Measurements from ENCODE around the gene CASR. TPM values are rescaled to one million over a fixed set of nuclear protein-coding genes. Genes with fewer than 3 reads are reported as not detected.

CASR gene
- total RNA-seq, 2 donors from 2014 or later = not detected

DNA sequence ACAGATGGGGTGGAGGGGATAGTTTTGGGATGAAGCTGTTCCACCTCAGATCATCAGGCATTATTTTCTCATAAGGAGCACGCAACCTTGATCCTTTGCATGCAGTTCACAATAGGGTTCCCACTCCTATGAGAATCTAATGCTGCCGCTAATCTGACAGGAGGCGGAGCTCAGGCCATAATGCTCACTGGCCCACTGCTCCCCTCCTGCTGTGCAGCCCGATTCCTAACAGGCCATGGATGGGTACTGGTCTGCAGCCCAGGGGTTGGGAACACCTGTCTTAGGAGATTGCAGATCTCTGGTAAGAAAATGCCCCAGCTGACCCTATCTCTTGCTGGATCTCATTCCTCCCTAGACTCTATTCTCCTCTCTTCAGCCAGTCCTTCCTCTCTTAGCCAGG lies 148.4 kb downstream of the CASR start:
- TF ChIP-seq, protein P1, sequence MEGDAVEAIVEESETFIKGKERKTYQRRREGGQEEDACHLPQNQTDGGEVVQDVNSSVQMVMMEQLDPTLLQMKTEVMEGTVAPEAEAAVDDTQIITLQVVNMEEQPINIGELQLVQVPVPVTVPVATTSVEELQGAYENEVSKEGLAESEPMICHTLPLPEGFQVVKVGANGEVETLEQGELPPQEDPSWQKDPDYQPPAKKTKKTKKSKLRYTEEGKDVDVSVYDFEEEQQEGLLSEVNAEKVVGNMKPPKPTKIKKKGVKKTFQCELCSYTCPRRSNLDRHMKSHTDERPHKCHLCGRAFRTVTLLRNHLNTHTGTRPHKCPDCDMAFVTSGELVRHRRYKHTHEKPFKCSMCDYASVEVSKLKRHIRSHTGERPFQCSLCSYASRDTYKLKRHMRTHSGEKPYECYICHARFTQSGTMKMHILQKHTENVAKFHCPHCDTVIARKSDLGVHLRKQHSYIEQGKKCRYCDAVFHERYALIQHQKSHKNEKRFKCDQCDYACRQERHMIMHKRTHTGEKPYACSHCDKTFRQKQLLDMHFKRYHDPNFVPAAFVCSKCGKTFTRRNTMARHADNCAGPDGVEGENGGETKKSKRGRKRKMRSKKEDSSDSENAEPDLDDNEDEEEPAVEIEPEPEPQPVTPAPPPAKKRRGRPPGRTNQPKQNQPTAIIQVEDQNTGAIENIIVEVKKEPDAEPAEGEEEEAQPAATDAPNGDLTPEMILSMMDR (IDR thresholded peaks at IDR 0.05) = no peak
- no peak for DNase-seq (ENCODE audit: low spot score)
- Histone ChIP-seq H3K9me3 (no peaks in the 10 kb centered on the region), H3K4me3 (no peak overlapping the region), H3K27me3 (no peaks in the 10 kb centered on the region), H3K36me3 (no peaks in the 10 kb centered on the region), H3K4me1 (no peaks in the 10 kb centered on the region), H3K27ac (no peak overlapping the region)

DNA sequence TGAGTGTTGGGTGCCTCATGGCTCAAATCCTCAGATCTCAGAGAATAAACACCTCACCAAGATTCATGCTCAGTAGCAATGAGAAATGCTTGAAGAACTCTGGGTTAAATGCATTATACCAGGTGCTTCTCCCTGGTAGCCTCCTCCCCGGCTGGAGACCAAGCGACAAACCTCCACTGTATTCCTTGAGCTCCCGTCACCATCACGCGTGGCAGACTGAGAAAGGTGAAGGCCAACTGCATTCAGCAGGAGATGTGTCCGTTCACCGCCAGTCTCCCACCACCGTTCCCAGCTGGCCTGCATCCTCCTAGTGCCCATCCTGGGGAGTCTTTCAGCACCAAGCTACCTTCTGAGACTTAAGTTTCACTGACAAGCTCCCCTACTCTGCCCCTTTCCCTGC lies 149.1 kb downstream of the CASR start:
- H3K4me1 ChIP-seq = no peaks in the 10 kb centered on the region
- no peaks in the 10 kb centered on the region for H3K9me3 ChIP-seq
- DNase-seq (ENCODE audit: low spot score) = no peak
- H3K4me3 ChIP-seq = no peak overlapping the region
- H3K27ac ChIP-seq = no peak overlapping the region
- TF ChIP-seq, protein P1 (IDR thresholded peaks at IDR 0.05) = no peak
- no peaks in the 10 kb centered on the region for H3K27me3 ChIP-seq
- no peaks in the 10 kb centered on the region for H3K36me3 ChIP-seq

Other genes starting within 250 kb of the CASR start
- gene ILDR1, start 161.4 kb upstream of the CASR start, total RNA-seq = not detected
- 1 to 10 TPM; 1.9 to 5.1 TPM for gene CD86, start 128.3 kb upstream of the CASR start, total RNA-seq
- 1 to 10 TPM; 1.1 to 2.6 TPM for gene CSTA, start 141.6 kb downstream of the CASR start, total RNA-seq
- gene MIX23, start 199.6 kb downstream of the CASR start, total RNA-seq = 10 to 100 TPM; 15.5 to 19.5 TPM
- 10 to 100 TPM; 55.3 to 88.4 TPM for gene FAM162A, start 200.5 kb downstream of the CASR start, total RNA-seq
- 1 to 10 TPM; 1.6 to 2.7 TPM for gene WDR5B, start 232.4 kb downstream of the CASR start, total RNA-seq